ENCODE data around the gene PRR23E. TPM values are rescaled to one million over a fixed set of nuclear protein-coding genes. Genes with fewer than 3 reads are reported as not detected.

The PRR23E gene
- total RNA-seq, 1 experiment from 2014 or later = not detected

DNA sequence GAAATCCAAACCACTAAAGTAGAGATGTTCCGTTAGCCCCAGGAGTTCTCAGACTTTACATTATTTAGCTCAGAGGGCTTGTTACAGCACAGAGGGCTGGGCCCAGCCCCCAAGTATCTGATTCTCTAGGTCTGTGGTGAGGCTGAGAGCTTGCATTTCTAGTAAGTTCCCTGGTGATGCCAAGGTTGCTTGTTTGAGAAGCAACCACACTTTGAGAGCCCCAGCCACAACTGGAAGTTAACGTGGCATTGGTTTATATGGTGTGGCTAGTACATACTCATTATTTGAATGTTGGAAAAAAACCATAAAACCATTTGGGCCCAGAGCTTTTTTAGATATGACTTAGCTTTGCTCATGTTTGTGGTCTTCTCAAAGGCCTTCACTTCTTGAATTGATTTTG, 35.9 kb downstream of the PRR23E start:
- Histone ChIP-seq H3K27me3 (no peaks in the 10 kb centered on the region), H3K4me3 (no peak overlapping the region), H3K4me1 (no peaks in the 10 kb centered on the region), H3K36me3 (no peaks in the 10 kb centered on the region), H3K27ac (no peak overlapping the region), H3K9me3 (replicated peaks) (peaks cover 6% of the 10 kb centered on the region)
- no peak for DNase-seq

DNA sequence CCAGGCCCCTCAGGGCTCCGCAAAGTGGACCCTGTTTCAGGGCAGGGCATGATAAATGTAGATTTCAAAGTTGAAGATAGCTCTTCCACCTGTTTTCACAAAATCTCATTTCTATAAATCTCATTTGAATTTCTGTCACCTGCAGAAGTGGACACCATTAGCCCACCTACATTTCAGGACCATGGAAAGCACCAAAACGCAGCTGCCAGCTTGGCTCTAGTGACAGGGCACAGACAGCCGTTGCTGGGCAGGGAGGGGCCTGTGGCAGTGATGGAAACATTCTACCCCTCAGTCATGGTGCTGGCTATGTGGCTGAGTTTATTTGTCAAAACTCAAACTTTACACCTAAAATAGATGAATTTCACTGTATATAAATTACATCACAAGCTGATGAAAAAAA, 40.4 kb downstream of the PRR23E start:
- Histone ChIP-seq H3K4me1 (no peaks in the 10 kb centered on the region), H3K27ac (no peak overlapping the region), H3K4me3 (no peak overlapping the region), H3K27me3 (no peaks in the 10 kb centered on the region), H3K36me3 (no peaks in the 10 kb centered on the region), H3K9me3 (replicated peaks) (no peaks in the 10 kb centered on the region)
- DNase-seq = peak; percentile 62 to 76

DNA sequence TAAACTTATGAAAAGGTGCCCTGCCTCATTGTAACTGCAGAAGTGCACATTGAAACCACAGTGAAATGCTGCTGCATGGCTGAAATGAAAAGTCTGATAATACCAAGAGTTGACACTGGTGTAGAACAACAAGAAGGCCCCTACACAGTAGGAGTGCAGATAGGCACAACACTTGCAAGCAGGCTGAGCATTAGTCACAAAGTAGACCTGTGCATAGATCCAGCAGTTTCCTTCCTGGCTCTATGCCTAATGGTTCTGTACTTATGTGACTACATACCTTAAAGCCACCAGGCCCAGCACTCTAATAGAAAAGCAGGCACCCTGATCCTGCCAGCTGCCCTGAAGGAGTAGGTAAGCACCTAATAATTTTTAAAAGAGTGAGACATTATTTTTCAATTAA, 41.8 kb downstream of the PRR23E start:
- no peaks in the 10 kb centered on the region for H3K4me1 ChIP-seq

DNA sequence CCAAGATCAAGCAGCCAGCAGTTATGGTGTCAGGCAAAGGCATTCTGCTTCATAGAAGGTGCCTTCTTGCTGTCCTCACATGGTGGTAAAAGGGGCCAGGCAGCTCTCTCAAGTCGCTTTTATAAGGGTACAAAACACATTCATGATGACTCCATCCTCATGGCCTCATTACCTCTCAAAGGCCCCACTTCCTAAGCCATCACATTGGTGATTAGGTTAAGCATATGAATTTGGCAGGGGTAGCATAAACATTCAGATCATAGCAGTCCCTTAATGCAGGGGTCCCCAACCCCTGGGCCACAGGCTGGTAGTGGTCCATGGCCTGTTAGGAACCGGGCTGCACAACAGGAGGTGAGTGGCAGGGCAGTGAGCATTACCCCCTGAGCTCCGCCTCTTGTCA, 42.8 kb downstream of the PRR23E start:
- Histone ChIP-seq H3K9me3 (replicated peaks) (no peaks in the 10 kb centered on the region), H3K36me3 (no peaks in the 10 kb centered on the region), H3K27ac (no peak overlapping the region), H3K27me3 (no peaks in the 10 kb centered on the region), H3K4me3 (no peak overlapping the region), H3K4me1 (no peaks in the 10 kb centered on the region)
- no peak for DNase-seq

More for the DNA sequence above, 41.8 kb downstream of the PRR23E start:
- no peak for DNase-seq
- H3K4me3 ChIP-seq = no peak overlapping the region
- H3K27ac ChIP-seq = no peak overlapping the region
- H3K36me3 ChIP-seq = no peaks in the 10 kb centered on the region
- no peaks in the 10 kb centered on the region for H3K9me3 ChIP-seq (replicated peaks)
- no peaks in the 10 kb centered on the region for H3K27me3 ChIP-seq

DNA sequence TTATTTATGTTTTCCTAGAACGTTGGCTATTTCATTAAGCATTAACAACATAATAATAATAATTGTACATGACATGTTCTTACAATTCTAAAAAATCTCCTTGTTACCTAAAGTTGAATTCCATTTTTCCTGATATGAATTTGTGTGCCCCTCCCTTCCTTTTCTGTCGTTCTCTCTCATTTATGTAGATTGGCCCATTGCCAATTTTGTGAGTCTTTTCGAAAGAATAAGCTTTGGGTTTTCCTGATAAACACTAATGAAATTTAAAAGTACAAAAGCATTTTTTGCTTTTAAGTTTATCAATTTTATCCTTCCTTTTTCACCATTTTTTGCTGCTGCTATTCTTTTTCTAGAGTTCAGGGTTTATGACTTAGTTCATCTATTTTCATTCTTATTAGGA, 44.9 kb downstream of the PRR23E start:
- Histone ChIP-seq H3K36me3 (no peaks in the 10 kb centered on the region), H3K27me3 (no peaks in the 10 kb centered on the region), H3K27ac (no peak overlapping the region), H3K4me1 (no peaks in the 10 kb centered on the region), H3K4me3 (no peak overlapping the region), H3K9me3 (replicated peaks) (no peaks in the 10 kb centered on the region)
- DNase-seq = no peak

DNA sequence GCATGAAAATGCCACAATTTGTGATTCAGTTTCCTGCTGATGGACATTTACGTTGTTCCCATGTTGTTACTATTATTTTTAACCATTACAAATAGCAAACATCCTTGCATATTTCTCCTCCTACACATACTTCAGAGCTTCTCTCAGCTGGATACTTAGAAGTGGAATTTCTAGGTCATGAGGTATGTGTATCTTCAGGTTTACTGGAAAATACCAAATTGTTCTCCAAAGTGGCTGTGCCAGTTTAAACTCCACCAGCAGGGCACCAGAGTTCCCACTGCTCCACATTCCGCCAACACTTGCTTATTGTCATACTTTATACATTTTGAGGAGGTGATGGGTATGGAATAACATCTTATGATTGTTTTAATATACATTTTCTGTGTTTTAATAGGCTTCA, 45.7 kb downstream of the PRR23E start:
- Histone ChIP-seq H3K36me3 (no peaks in the 10 kb centered on the region), H3K27ac (no peak overlapping the region), H3K9me3 (replicated peaks) (no peaks in the 10 kb centered on the region), H3K4me1 (no peaks in the 10 kb centered on the region), H3K4me3 (no peak overlapping the region), H3K27me3 (no peaks in the 10 kb centered on the region)
- DNase-seq = no peak

DNA sequence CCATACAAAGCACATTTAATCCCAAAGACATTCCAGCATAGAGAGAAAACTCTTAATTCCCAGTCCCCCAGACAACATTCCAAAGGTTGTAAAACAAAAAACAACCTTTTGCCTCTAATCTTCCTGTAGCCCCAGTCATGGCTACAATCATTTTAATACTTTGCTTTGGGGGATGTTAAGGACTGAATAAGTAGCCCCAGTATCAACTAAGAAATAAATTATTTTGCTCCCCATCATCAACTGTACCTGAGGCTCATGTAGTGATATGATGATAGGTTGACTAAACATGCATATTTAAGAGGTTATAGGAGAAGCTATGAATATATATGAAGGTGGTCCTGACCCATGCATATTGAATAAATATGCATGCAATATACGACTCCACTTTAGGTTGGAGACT, 54.4 kb downstream of the PRR23E start:
- Histone ChIP-seq H3K4me1 (no peaks in the 10 kb centered on the region), H3K27ac (no peak overlapping the region), H3K9me3 (replicated peaks) (peaks cover 4% of the 10 kb centered on the region; the same call in 1 of the 2 replicates), H3K36me3 (no peaks in the 10 kb centered on the region), H3K4me3 (no peak overlapping the region), H3K27me3 (no peaks in the 10 kb centered on the region)
- DNase-seq = no peak

Other genes with a start within 250 kb of the PRR23E start
- 47.2 and 51.6 TPM in 2 replicates for gene PLXNA1, start 210.0 kb upstream of the PRR23E start, total RNA-seq (2014; rRNA removed; shearing (Covaris generic))
- not detected in 2 replicates for gene PRR20G, start 94.9 kb downstream of the PRR23E start, total RNA-seq (2014; rRNA removed; shearing (Covaris generic))

Data from SJCRH30 (cell line).